GM12878 (cell line): ENCODE results near the gene ADAM23. TPM values are rescaled to one million over a fixed set of nuclear protein-coding genes. Genes with fewer than 3 reads are reported as not detected.

ENCODE experiments used
- CBX5 ChIP-seq: sonication (generic); IDR thresholded peaks from 2 replicates; pipeline ENCODE4 v1.6.1; 2016; ENCODE audit warnings: low read depth, moderate library complexity, mild to moderate bottlenecking, inconsistent platforms
- EED ChIP-seq: sonication (generic); IDR thresholded peaks from 2 replicates; pipeline ENCODE4 v1.6.1; 2016; ENCODE audit warnings: antibody characterized with exemption, low read depth
- EP300 ChIP-seq, 2 experiments: fragments of 150-350 bp in 1 of 2; IDR thresholded peaks; 2 replicates each; pipeline ENCODE4 v1.6.1; 2011 to 2012; ENCODE audit warnings: low read depth in 2 of 2, low read length in 2 of 2, borderline replicate concordance in 1 of 2, improper control_type of control experiment in 1 of 2, inconsistent platforms in 1 of 2; ENCODE audit not compliant: control insufficient read depth in 1 of 2
- GABPA ChIP-seq: IDR thresholded peaks from 2 replicates; pipeline ENCODE4 v1.6.1; 2014; ENCODE audit warnings: antibody characterized with exemption, low read depth, mild to moderate bottlenecking, inconsistent platforms
- MEF2A ChIP-seq: IDR thresholded peaks from 2 replicates; pipeline ENCODE4 v1.6.1; 2011; ENCODE audit warnings: low read depth, mild to moderate bottlenecking, low read length, moderate library complexity; ENCODE audit not compliant: insufficient read depth
- SUPT20H ChIP-seq: IDR thresholded peaks from 2 replicates; pipeline ENCODE4 v1.6.1; 2011; ENCODE audit warnings: low read depth, mild to moderate bottlenecking, low read length, moderate library complexity, borderline replicate concordance; ENCODE audit not compliant: control insufficient read depth
- WRNIP1 ChIP-seq: IDR thresholded peaks from 2 replicates; pipeline ENCODE4 v1.6.1; 2011; ENCODE audit warnings: low read depth, low read length, improper control_type of control experiment, borderline replicate concordance
- ZNF217 ChIP-seq: fragments of 450-650 bp; IDR thresholded peaks from 2 replicates; pipeline ENCODE4 v1.6.1; 2017; ENCODE audit warnings: antibody characterized with exemption, mild to moderate bottlenecking
- polyA plus RNA-seq, 11 experiments: library from polyadenylated mRNA; depleted of rRNA in 4 of 11; unstranded in 6 of 11; stranded (reverse) in 5 of 11; fragments of >200 nt; fragmentation: Nextera tagmentation in 4 of 11; fragmentation: Illumina TruSeq in 1 of 11; extraction: Ambion mirVana in 4 of 11; extraction: Trizol in 1 of 11; gene quantifications; 1 replicate in 1 of 11; 2 replicates in 10 of 11; pipeline versions ENCODE4 v1.2.1 to v1.2.3, GENCODE V29; 2011 to 2016; ENCODE audit warnings: inconsistent platforms in 2 of 11, missing spikeins in 2 of 11, low read depth in 1 of 11
- total RNA-seq, 4 experiments: library from RNA; depleted of rRNA in 3 of 4; stranded (reverse); fragments of >200 nt in 3 of 4; fragmentation: Illumina TruSeq in 1 of 4; extraction: Trizol in 1 of 4; gene quantifications; 2 replicates each; pipeline versions ENCODE4 v1.2.1 to v1.2.3, GENCODE V29; 2013 to 2021
- TF ChIP-seq, protein P1 (sequence below): fragments of 450-650 bp; IDR thresholded peaks from 2 replicates; pipeline ENCODE4 v1.6.1; 2016; ENCODE audit warnings: mild to moderate bottlenecking
- TF ChIP-seq, protein P2 (sequence below): fragments of 450-650 bp; IDR thresholded peaks from 2 replicates; pipeline ENCODE4 v1.6.1; 2017; ENCODE audit warnings: mild to moderate bottlenecking, low read depth, inconsistent platforms; ENCODE audit not compliant: poor library complexity, severe bottlenecking
- TF ChIP-seq, protein P3 (sequence below): fragments of 450-650 bp; formaldehyde crosslinking; IDR thresholded peaks from 2 replicates; pipeline ENCODE4 v1.4.0; 2020; ENCODE audit warnings: mild to moderate bottlenecking, moderate library complexity
- TF ChIP-seq, protein P4 (sequence below): IDR thresholded peaks from 2 replicates; pipeline ENCODE4 v1.6.1; 2012; ENCODE audit warnings: mild to moderate bottlenecking, low read depth, low read length
- TF ChIP-seq, protein P5 (sequence below): IDR thresholded peaks from 2 replicates; pipeline ENCODE4 v1.6.1; 2012; ENCODE audit warnings: low read length, inconsistent platforms

ADAM23 gene
- total and polyA plus RNA-seq, 10 of the 15 experiments (the other 5 are each of a cell fraction or from before 2014, with no cell fraction given) = 5.7 to 41.8 (median 15.6) TPM

DNA sequence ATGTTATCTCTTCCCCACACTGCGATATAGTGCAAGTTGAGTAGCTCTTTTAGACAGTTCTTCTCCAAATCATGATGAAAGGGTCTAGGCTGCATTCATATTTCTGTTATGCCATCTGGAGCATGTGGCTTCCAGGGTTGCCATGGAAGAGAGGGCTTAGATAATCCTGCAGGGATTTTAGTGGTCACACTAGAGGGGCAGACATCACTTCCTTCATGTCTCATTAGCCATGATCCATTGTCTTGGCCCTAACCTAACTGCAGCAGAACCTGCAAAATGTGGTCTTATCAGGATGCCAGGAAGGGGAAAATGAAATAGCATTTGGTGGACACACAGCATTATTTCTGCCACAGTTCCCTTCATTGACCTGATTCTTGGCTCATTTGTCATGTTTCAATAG, 83.1 kb downstream of the ADAM23 start (continued):
- TF ChIP-seq, protein P1, sequence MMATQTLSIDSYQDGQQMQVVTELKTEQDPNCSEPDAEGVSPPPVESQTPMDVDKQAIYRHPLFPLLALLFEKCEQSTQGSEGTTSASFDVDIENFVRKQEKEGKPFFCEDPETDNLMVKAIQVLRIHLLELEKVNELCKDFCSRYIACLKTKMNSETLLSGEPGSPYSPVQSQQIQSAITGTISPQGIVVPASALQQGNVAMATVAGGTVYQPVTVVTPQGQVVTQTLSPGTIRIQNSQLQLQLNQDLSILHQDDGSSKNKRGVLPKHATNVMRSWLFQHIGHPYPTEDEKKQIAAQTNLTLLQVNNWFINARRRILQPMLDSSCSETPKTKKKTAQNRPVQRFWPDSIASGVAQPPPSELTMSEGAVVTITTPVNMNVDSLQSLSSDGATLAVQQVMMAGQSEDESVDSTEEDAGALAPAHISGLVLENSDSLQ = no peak
- TF ChIP-seq CBX5 = no peak
- TF ChIP-seq SUPT20H = no peak
- no peak for TF ChIP-seq EP300 (IDR thresholded peaks at IDR 0.05; ENCODE audit: borderline replicate concordance in 1 of 2, control insufficient read depth in 1 of 2, low read depth in 2 of 2, low read length in 2 of 2)
- TF ChIP-seq, protein P2, sequence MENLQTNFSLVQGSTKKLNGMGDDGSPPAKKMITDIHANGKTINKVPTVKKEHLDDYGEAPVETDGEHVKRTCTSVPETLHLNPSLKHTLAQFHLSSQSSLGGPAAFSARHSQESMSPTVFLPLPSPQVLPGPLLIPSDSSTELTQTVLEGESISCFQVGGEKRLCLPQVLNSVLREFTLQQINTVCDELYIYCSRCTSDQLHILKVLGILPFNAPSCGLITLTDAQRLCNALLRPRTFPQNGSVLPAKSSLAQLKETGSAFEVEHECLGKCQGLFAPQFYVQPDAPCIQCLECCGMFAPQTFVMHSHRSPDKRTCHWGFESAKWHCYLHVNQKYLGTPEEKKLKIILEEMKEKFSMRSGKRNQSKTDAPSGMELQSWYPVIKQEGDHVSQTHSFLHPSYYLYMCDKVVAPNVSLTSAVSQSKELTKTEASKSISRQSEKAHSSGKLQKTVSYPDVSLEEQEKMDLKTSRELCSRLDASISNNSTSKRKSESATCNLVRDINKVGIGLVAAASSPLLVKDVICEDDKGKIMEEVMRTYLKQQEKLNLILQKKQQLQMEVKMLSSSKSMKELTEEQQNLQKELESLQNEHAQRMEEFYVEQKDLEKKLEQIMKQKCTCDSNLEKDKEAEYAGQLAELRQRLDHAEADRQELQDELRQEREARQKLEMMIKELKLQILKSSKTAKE = no peak
- TF ChIP-seq GABPA = no peak
- TF ChIP-seq, protein P3, sequence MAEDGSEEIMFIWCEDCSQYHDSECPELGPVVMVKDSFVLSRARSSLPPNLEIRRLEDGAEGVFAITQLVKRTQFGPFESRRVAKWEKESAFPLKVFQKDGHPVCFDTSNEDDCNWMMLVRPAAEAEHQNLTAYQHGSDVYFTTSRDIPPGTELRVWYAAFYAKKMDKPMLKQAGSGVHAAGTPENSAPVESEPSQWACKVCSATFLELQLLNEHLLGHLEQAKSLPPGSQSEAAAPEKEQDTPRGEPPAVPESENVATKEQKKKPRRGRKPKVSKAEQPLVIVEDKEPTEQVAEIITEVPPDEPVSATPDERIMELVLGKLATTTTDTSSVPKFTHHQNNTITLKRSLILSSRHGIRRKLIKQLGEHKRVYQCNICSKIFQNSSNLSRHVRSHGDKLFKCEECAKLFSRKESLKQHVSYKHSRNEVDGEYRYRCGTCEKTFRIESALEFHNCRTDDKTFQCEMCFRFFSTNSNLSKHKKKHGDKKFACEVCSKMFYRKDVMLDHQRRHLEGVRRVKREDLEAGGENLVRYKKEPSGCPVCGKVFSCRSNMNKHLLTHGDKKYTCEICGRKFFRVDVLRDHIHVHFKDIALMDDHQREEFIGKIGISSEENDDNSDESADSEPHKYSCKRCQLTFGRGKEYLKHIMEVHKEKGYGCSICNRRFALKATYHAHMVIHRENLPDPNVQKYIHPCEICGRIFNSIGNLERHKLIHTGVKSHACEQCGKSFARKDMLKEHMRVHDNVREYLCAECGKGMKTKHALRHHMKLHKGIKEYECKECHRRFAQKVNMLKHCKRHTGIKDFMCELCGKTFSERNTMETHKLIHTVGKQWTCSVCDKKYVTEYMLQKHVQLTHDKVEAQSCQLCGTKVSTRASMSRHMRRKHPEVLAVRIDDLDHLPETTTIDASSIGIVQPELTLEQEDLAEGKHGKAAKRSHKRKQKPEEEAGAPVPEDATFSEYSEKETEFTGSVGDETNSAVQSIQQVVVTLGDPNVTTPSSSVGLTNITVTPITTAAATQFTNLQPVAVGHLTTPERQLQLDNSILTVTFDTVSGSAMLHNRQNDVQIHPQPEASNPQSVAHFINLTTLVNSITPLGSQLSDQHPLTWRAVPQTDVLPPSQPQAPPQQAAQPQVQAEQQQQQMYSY (CRISPR knock-in tag) = no peak
- TF ChIP-seq WRNIP1 = no peak
- TF ChIP-seq, protein P4, sequence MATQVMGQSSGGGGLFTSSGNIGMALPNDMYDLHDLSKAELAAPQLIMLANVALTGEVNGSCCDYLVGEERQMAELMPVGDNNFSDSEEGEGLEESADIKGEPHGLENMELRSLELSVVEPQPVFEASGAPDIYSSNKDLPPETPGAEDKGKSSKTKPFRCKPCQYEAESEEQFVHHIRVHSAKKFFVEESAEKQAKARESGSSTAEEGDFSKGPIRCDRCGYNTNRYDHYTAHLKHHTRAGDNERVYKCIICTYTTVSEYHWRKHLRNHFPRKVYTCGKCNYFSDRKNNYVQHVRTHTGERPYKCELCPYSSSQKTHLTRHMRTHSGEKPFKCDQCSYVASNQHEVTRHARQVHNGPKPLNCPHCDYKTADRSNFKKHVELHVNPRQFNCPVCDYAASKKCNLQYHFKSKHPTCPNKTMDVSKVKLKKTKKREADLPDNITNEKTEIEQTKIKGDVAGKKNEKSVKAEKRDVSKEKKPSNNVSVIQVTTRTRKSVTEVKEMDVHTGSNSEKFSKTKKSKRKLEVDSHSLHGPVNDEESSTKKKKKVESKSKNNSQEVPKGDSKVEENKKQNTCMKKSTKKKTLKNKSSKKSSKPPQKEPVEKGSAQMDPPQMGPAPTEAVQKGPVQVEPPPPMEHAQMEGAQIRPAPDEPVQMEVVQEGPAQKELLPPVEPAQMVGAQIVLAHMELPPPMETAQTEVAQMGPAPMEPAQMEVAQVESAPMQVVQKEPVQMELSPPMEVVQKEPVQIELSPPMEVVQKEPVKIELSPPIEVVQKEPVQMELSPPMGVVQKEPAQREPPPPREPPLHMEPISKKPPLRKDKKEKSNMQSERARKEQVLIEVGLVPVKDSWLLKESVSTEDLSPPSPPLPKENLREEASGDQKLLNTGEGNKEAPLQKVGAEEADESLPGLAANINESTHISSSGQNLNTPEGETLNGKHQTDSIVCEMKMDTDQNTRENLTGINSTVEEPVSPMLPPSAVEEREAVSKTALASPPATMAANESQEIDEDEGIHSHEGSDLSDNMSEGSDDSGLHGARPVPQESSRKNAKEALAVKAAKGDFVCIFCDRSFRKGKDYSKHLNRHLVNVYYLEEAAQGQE = no peak
- no peak for TF ChIP-seq MEF2A
- TF ChIP-seq ZNF217 = no peak
- no peak for TF ChIP-seq EED
- TF ChIP-seq, protein P5, sequence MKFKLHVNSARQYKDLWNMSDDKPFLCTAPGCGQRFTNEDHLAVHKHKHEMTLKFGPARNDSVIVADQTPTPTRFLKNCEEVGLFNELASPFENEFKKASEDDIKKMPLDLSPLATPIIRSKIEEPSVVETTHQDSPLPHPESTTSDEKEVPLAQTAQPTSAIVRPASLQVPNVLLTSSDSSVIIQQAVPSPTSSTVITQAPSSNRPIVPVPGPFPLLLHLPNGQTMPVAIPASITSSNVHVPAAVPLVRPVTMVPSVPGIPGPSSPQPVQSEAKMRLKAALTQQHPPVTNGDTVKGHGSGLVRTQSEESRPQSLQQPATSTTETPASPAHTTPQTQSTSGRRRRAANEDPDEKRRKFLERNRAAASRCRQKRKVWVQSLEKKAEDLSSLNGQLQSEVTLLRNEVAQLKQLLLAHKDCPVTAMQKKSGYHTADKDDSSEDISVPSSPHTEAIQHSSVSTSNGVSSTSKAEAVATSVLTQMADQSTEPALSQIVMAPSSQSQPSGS = no peak
